ENCODE data around the gene ZFP92. TPM values are rescaled to one million over a fixed set of nuclear protein-coding genes. Genes with fewer than 3 reads are reported as not detected.
A peak's percentile ranks its signal among the peaks of the same experiment; 100 is the strongest.

The ZFP92 gene, protein sequence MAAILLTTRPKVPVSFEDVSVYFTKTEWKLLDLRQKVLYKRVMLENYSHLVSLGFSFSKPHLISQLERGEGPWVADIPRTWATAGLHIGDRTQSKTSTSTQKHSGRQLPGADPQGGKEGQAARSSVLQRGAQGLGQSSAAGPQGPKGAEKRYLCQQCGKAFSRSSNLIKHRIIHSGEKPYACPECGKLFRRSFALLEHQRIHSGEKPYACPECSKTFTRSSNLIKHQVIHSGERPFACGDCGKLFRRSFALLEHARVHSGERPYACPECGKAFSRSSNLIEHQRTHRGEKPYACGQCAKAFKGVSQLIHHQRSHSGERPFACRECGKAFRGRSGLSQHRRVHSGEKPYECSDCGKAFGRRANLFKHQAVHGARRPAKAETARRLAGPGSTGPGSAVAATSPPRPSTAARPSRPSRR
- polyA plus RNA-seq (2012; ENCODE audit: low read depth, missing spikeins), result 0.78 TPM

DNA sequence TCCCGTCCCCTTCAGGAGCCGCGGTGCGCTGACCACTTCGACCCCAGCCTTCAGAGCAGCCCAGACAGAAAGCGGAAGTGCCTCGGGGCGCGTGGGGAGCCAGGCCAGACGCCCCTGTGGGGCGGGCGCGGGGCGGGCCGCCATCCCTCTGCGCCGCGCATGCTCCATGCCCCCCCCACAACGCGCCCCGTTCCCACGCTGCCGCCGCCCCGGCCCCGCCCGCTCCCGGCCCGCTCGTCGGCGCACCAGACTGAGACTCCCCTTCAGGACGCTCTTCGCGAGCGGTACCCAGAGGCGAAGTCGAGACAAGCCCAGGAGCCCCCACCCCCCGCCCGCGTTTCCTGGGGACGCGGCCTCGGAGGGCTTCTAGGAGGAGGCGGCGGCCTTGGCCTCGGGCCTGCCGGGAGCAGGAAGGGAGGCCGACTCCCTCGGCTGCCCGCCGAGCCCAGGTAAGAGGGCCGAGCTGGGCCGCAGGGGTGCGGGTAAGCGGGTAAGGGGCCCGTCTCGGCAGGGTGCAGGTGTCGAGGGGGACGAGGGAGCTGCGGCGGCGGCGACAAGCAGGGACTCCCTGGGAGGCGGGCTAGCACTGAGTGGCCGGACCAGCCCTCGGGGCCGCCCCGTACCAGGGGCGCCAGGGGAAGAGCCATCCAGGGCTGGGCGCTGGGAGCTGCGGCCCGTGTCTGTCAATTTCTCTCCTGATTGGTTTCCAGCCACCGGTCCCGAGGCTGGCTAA lies at the start of gene ZFP92:
TSS of gene ZFP92 (plus strand) at position 218 of the 733 bp plus-strand sequence. CDS start 6,851 bp downstream, outside the sequence.
- peak; percentile 68 for DNase-seq (ENCODE audit: insufficient read length, low spot score)
- peak; percentile 81 for FAIRE-seq
- TF ChIP-seq PAX5 (IDR thresholded peaks at IDR 0.05; ENCODE audit: insufficient read depth, low read length, severe bottlenecking) (no peak), TAF1 (IDR thresholded peaks at IDR 0.05; ENCODE audit: low read depth, low read length) (no peak), POLR2AphosphoS5 (IDR thresholded peaks at IDR 0.05; ENCODE audit: low read depth, low read length) (no peak), SPI1 (IDR thresholded peaks at IDR 0.05; ENCODE audit: low read depth, low read length) (peak; percentile 90), POU2F2 (IDR thresholded peaks at IDR 0.05; ENCODE audit: low read depth, low read length) (no peak), POLR2A (IDR thresholded peaks at IDR 0.05; ENCODE audit: low read depth, low read length) (no peak)

DNA sequence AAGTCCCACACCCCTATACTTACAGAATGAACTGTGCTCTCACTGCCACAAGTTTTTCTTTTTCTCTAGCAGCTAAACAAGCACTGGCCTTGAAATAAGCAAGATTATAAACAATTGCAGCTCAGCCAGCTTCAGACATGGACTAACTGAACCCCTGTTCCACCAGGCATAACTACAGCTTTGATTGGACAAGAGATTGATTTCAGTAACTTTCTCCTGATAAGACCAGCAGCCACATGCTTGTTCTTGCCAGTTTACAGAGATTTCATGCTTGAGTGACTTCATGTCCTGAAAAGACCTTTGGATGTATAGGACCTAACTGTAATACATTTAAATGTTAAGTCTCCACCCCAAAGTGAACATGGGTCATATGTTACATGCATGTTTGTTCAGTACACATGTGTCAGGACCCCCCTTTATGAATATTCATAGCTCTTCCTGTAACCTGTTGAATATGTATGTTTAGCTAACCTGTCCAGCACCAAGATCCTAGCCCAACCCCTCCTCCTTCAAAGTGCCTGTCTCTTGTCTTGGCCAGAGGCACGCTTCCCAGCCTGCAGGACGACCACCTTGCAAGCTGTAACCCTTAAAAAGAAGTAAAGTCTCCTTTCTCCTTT lies 49.4 kb upstream of the ZFP92 start:
- FAIRE-seq, result no peak
- DNase-seq (ENCODE audit: insufficient read length, low spot score), result no peak
- no peak for TF ChIP-seq POU2F2 (IDR thresholded peaks at IDR 0.05; ENCODE audit: low read depth, low read length)
- no peak for TF ChIP-seq POLR2A (IDR thresholded peaks at IDR 0.05; ENCODE audit: low read depth, low read length)
- no peak for TF ChIP-seq PAX5 (IDR thresholded peaks at IDR 0.05; ENCODE audit: insufficient read depth, low read length, severe bottlenecking)
- TF ChIP-seq POLR2AphosphoS5 (IDR thresholded peaks at IDR 0.05; ENCODE audit: low read depth, low read length), result no peak
- no peak for TF ChIP-seq TAF1 (IDR thresholded peaks at IDR 0.05; ENCODE audit: low read depth, low read length)
- TF ChIP-seq SPI1 (IDR thresholded peaks at IDR 0.05; ENCODE audit: low read depth, low read length), result no peak

DNA sequence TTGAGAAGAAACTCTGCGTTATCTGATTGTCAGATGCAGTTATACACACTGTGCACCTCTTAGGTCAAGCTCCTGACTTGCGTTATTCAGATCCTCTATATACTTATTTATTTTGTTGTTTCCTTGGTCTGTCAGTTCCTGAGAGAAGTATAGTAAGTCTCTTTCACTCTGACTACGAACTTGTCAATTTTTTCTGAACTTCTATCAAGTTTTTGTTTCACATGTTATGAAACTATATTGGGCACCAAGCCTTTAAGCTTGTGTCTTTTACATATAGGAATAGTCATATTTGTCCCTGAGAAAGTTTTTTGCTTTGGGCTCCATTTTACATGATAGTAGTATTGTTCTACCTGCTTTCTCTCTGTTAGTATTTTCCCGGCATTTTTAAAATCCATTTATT lies 45.6 kb upstream of the ZFP92 start:
- TF ChIP-seq POU2F2 (IDR thresholded peaks at IDR 0.05; ENCODE audit: low read depth, low read length) (no peak), SPI1 (IDR thresholded peaks at IDR 0.05; ENCODE audit: low read depth, low read length) (no peak), PAX5 (IDR thresholded peaks at IDR 0.05; ENCODE audit: insufficient read depth, low read length, severe bottlenecking) (no peak), POLR2A (IDR thresholded peaks at IDR 0.05; ENCODE audit: low read depth, low read length) (no peak), POLR2AphosphoS5 (IDR thresholded peaks at IDR 0.05; ENCODE audit: low read depth, low read length) (no peak)
- FAIRE-seq (no peak), DNase-seq (ENCODE audit: insufficient read length, low spot score) (no peak)

DNA sequence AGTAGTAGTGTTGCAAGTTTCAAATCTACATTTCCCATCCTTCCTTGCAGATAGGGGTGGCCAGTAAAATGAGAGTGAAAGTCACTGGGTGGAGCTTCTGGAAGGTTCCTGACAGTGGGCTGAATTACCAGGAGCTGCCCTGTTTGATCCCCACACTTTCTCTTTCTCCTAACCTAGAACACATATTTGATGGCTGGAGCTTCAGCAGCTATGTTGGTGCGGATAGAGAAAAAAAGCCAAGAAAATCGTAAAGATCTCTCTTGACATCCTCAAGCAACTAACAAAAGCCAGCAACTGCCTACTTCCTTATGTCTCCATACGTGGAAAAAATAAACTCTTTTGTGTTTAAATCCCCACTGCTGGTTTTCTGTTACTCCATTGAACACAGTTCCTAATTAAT lies 45.2 kb upstream of the ZFP92 start:
- peak; percentile 88 for FAIRE-seq
- TF ChIP-seq POLR2AphosphoS5 (IDR thresholded peaks at IDR 0.05; ENCODE audit: low read depth, low read length) (no peak), TAF1 (IDR thresholded peaks at IDR 0.05; ENCODE audit: low read depth, low read length) (no peak), POU2F2 (IDR thresholded peaks at IDR 0.05; ENCODE audit: low read depth, low read length) (no peak), POLR2A (IDR thresholded peaks at IDR 0.05; ENCODE audit: low read depth, low read length) (no peak), SPI1 (IDR thresholded peaks at IDR 0.05; ENCODE audit: low read depth, low read length) (no peak), PAX5 (IDR thresholded peaks at IDR 0.05; ENCODE audit: insufficient read depth, low read length, severe bottlenecking) (no peak)
- DNase-seq (ENCODE audit: insufficient read length, low spot score), result no peak

DNA sequence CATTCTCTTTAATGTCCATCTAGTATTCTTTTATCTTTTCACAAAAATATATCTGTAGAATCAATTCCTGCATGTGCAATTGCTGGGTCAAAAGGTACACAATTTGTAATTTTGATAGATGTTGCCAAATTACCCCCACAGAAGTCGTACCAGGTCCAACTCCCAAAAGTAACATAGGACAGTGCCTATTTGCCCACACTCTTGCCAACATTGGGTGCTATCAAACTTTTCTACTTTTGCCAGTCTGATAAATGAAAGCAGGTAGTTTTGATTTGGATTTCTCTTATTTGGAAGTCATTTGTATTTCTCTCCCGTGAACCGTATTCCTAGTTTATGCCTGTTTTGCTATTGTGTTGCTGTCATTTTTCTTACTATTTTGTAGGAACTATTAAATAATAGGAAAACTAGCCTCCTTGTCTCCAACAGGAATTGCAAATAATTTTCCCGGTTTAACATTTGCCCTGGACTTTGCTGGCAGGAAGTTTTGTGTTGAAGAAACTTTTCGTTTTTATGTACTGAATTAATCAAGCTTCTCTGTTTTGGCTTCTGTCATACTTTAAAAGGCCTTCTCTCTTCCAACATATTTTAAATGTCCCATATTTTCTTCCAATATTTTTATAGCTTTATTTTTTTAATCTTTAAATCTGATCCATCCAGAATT lies 44.3 kb upstream of the ZFP92 start:
- FAIRE-seq (no peak), DNase-seq (ENCODE audit: insufficient read length, low spot score) (no peak)
- TF ChIP-seq POU2F2 (IDR thresholded peaks at IDR 0.05; ENCODE audit: low read depth, low read length) (no peak), SPI1 (IDR thresholded peaks at IDR 0.05; ENCODE audit: low read depth, low read length) (no peak), POLR2A (IDR thresholded peaks at IDR 0.05; ENCODE audit: low read depth, low read length) (no peak), PAX5 (IDR thresholded peaks at IDR 0.05; ENCODE audit: insufficient read depth, low read length, severe bottlenecking) (no peak), POLR2AphosphoS5 (IDR thresholded peaks at IDR 0.05; ENCODE audit: low read depth, low read length) (no peak), TAF1 (IDR thresholded peaks at IDR 0.05; ENCODE audit: low read depth, low read length) (no peak)

DNA sequence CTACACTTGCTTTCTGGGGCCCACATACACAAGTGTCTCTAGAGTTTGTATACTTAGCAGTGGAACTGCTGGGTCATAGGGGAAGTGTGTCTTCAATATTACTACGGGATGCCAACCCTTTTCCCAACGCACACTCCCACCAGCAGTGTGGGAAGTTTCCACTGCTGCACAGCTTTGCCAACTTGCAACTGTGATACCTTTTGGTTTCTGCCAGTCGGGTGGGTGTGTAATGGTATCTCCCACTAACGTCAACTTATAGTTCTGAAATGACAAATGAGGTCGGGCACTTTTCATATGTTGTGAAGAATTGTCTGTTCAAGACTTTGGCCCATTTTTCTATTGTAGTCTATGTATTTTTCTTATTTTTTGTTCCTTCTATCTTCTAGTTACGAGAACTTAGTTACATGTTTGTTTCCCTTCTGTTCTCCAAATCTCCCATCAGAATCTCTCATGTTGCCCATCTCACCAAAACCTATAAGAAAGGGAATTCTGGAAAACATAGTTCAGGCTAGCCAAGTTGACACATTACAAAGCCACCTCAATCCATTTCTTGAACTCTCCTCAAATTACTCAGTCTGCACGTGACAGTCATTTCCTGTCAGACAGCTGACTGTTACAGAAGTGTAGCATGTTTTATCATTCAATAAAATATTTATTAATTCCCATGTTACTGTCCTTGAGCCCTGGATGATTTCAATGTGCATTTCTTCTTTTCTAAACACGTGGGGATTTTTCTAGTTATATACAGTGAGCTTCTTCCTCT lies 40.8 kb upstream of the ZFP92 start:
- DNase-seq (ENCODE audit: insufficient read length, low spot score), result no peak
- TF ChIP-seq TAF1 (IDR thresholded peaks at IDR 0.05; ENCODE audit: low read depth, low read length) (no peak), SPI1 (IDR thresholded peaks at IDR 0.05; ENCODE audit: low read depth, low read length) (no peak), POU2F2 (IDR thresholded peaks at IDR 0.05; ENCODE audit: low read depth, low read length) (no peak), PAX5 (IDR thresholded peaks at IDR 0.05; ENCODE audit: insufficient read depth, low read length, severe bottlenecking) (no peak), POLR2A (IDR thresholded peaks at IDR 0.05; ENCODE audit: low read depth, low read length) (no peak), POLR2AphosphoS5 (IDR thresholded peaks at IDR 0.05; ENCODE audit: low read depth, low read length) (no peak)
- no peak for FAIRE-seq

DNA sequence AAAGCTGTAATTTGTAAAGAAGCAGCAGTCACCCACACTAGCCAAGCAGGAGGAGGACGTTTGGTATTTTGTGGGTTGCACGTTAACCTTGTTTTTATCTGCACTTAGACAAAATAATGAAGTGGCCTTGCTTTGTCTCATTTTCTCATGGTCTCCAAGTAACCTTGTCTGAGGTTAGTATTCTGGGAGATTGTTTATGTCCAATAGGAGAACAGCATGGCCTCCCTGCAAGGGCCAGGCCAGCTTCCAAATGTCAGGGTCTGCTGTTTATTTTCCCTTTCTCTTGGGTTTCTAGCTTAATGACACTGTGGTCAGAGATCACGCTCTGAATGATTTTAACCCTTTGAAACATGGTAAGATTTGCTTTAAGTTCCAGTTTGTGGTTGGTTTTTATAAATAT lies 40.0 kb upstream of the ZFP92 start:
- DNase-seq (ENCODE audit: insufficient read length, low spot score) (no peak), FAIRE-seq (peak; percentile 5)
- TF ChIP-seq POLR2A (IDR thresholded peaks at IDR 0.05; ENCODE audit: low read depth, low read length), result no peak
- TF ChIP-seq POLR2AphosphoS5 (IDR thresholded peaks at IDR 0.05; ENCODE audit: low read depth, low read length), result no peak
- TF ChIP-seq PAX5 (IDR thresholded peaks at IDR 0.05; ENCODE audit: insufficient read depth, low read length, severe bottlenecking), result no peak
- no peak for TF ChIP-seq TAF1 (IDR thresholded peaks at IDR 0.05; ENCODE audit: low read depth, low read length)
- TF ChIP-seq SPI1 (IDR thresholded peaks at IDR 0.05; ENCODE audit: low read depth, low read length), result no peak
- TF ChIP-seq POU2F2 (IDR thresholded peaks at IDR 0.05; ENCODE audit: low read depth, low read length), result no peak

DNA sequence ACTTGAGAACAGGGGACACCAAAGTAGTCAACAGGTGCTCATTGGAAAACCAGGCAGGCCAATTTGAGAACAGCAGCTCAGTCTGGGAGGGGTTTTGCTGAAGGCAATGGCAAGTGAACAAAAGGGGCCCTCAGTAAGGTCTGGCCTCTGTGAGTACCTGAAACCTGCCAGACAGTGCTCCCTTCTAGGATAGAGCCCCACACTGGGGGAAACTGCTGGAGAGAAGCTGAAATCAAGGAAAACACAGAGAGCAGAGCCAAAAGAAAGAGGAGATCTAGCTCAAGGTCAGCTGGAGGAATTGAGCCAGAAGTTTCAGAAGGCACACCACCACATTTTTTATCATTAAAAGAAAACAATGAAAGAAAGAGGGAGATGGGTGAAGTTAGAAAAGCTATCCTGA lies 38.3 kb upstream of the ZFP92 start:
- DNase-seq (ENCODE audit: insufficient read length, low spot score) (no peak), FAIRE-seq (no peak)
- TF ChIP-seq POLR2A (IDR thresholded peaks at IDR 0.05; ENCODE audit: low read depth, low read length) (no peak), POU2F2 (IDR thresholded peaks at IDR 0.05; ENCODE audit: low read depth, low read length) (no peak), SPI1 (IDR thresholded peaks at IDR 0.05; ENCODE audit: low read depth, low read length) (no peak), PAX5 (IDR thresholded peaks at IDR 0.05; ENCODE audit: insufficient read depth, low read length, severe bottlenecking) (no peak), TAF1 (IDR thresholded peaks at IDR 0.05; ENCODE audit: low read depth, low read length) (no peak), POLR2AphosphoS5 (IDR thresholded peaks at IDR 0.05; ENCODE audit: low read depth, low read length) (no peak)
